ENCODE results near the gene SPATA19.

DNA sequence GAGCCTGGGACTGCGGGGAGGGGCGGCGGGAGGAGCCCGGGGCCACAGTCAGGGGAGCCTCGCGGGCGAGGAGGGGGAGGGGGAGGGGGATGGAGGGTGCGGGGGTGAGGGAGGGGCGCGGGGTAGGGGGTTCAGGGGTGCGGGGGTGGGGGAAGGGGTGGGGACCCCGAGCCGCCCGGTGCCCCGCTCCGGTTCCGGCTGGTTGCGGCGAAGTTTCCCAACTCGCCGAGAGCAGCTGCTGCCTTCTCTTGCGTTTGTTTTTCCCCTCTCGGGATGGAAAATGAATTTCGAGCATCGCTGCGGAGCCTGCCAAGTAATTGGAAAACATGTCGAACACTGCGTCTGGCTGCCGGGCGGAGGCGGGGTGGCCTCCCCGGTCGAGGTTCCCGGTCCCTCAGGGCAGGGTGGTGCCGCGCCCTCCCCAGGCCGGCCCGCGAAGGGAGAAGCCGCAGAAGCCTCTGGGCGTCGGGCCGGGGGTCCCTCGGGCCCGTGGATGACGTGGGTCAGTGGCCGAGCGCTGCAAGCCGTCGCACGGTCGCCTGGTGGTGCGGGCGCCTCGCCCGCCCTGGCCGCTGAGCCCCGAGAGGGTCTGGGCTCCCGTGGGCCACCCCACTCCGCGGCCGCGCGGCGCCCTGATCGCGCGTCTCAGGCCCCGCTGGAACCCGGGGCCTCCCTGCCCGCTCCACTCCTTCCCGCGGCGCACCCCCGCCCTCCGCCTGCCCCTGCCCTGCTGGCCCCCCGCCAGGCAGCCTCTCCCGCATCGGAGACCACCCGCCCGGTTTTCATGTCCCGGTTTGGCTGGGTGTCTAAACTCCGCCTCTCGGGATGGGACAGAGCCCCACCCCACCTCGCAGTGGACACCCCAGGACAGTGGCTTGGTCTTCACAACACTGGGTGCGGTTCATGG is 12.1 kb downstream of the SPATA19 start:
- no peak for TF ChIP-seq EZH2 (IDR thresholded peaks at IDR 0.05; ENCODE audit: borderline replicate concordance, low read depth, low read length, poor library complexity, severe bottlenecking)
- TF ChIP-seq, protein P1, sequence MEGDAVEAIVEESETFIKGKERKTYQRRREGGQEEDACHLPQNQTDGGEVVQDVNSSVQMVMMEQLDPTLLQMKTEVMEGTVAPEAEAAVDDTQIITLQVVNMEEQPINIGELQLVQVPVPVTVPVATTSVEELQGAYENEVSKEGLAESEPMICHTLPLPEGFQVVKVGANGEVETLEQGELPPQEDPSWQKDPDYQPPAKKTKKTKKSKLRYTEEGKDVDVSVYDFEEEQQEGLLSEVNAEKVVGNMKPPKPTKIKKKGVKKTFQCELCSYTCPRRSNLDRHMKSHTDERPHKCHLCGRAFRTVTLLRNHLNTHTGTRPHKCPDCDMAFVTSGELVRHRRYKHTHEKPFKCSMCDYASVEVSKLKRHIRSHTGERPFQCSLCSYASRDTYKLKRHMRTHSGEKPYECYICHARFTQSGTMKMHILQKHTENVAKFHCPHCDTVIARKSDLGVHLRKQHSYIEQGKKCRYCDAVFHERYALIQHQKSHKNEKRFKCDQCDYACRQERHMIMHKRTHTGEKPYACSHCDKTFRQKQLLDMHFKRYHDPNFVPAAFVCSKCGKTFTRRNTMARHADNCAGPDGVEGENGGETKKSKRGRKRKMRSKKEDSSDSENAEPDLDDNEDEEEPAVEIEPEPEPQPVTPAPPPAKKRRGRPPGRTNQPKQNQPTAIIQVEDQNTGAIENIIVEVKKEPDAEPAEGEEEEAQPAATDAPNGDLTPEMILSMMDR (conservative IDR thresholded peaks at IDR 0.05; ENCODE audit: low read depth, low read length) = no peak

Measured in A673 (cell line).